ENCODE results near the gene MYO3B. TPM values are rescaled to one million over a fixed set of nuclear protein-coding genes. Genes with fewer than 3 reads are reported as not detected.

MYO3B gene
- total and polyA plus RNA-seq, 3 donors from 2014 or later: 1.4 to 3.5 (median 2.5) TPM

- intact Hi-C loops (cut with DNase I; ENCODE audit: low total_unique reads): no loop called here
- TF ChIP-seq POLR2A (IDR thresholded peaks at IDR 0.05) (no peak), CTCF (IDR thresholded peaks at IDR 0.05) (no peak)
- H3K27ac ChIP-seq: no peak overlapping the region
- no peaks in the 10 kb centered on the region for H3K27me3 ChIP-seq
- WGBS, 2 donors: 84 to 92% methylated on average over 3 of the region's 3 CpGs
- no peaks in the 10 kb centered on the region for H3K4me1 ChIP-seq
- H3K36me3 ChIP-seq (ENCODE audit: low read depth, missing control alignments): no peaks in the 10 kb centered on the region
- H3K4me3 ChIP-seq: no peak overlapping the region
- no peak for DNase-seq
- H3K9me3 ChIP-seq: no peaks in the 10 kb centered on the region
These were observed 187.7 kb downstream of the MYO3B start for GRCh38 chr2:170365686-170366085.

GRCh38 chr2:170368370-170368769 is 190.4 kb downstream of the MYO3B start:
- Histone ChIP-seq H3K4me3 (no peak overlapping the region), H3K27me3 (no peaks in the 10 kb centered on the region), H3K36me3 (ENCODE audit: low read depth, missing control alignments) (no peaks in the 10 kb centered on the region), H3K9me3 (no peaks in the 10 kb centered on the region), H3K4me1 (no peaks in the 10 kb centered on the region), H3K27ac (no peak overlapping the region)
- no peak for DNase-seq
- WGBS, 2 donors: 68 to 76% methylated on average over 5 of the region's 5 CpGs
- intact Hi-C loops (cut with DNase I; ENCODE audit: low total_unique reads): no loop called here
- no peak for TF ChIP-seq POLR2A (IDR thresholded peaks at IDR 0.05)

- H3K27me3 ChIP-seq: no peaks in the 10 kb centered on the region
- intact Hi-C loops (cut with DNase I; ENCODE audit: low total_unique reads): no loop called here
- WGBS, 2 donors: 73 to 87% methylated on average over 2 of the region's 2 CpGs
These were observed 191.3 kb downstream of the MYO3B start for GRCh38 chr2:170369228-170369627.

DNA sequence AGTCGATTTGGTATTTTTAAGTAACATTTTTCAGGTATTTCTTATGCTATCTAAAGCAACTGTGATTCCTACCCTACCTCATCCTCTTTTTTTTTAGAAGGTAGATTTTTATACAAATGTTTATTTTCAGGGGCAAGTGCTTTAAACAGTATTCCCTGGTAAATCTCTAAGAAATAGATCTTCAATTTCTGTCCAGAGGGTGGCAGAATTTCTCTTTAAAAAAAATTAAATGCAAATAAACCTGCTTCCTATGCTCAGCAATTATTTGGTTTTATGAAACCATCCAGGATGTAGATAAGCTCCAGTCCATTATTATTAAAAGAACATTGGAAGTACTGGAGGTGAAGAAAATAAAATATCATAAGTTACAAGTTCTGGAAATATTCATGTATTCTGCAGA is 191.9 kb downstream of the MYO3B start:
- Histone ChIP-seq H3K27ac (no peak overlapping the region), H3K36me3 (ENCODE audit: low read depth, missing control alignments) (no peaks in the 10 kb centered on the region), H3K4me3 (no peak overlapping the region), H3K9me3 (no peaks in the 10 kb centered on the region), H3K27me3 (no peaks in the 10 kb centered on the region), H3K4me1 (no peaks in the 10 kb centered on the region)
- intact Hi-C loops (cut with DNase I; ENCODE audit: low total_unique reads): loop anchor here (10.0 kb wide), 1 partner anchor 445 kb away; the partner anchor contains the start of gene GAD1
- TF ChIP-seq CTCF (IDR thresholded peaks at IDR 0.05) (no peak), POLR2A (IDR thresholded peaks at IDR 0.05) (no peak)
- WGBS, 2 donors: 34 to 39% methylated on average over 1 of the region's 1 CpG
- DNase-seq: no peak

More at GRCh38 chr2:170369228-170369627, 191.3 kb downstream of the MYO3B start:
- Histone ChIP-seq H3K4me3 (no peak overlapping the region), H3K27ac (no peak overlapping the region), H3K4me1 (no peaks in the 10 kb centered on the region), H3K9me3 (no peaks in the 10 kb centered on the region), H3K36me3 (ENCODE audit: low read depth, missing control alignments) (no peaks in the 10 kb centered on the region)
- TF ChIP-seq POLR2A (IDR thresholded peaks at IDR 0.05) (no peak), CTCF (IDR thresholded peaks at IDR 0.05) (no peak)
- no peak for DNase-seq

- Histone ChIP-seq H3K27me3 (no peaks in the 10 kb centered on the region), H3K9me3 (no peaks in the 10 kb centered on the region), H3K36me3 (ENCODE audit: low read depth, missing control alignments) (no peaks in the 10 kb centered on the region), H3K27ac (no peak overlapping the region), H3K4me3 (no peak overlapping the region), H3K4me1 (no peaks in the 10 kb centered on the region)
- no peak for TF ChIP-seq CTCF (IDR thresholded peaks at IDR 0.05)
- no peak for TF ChIP-seq POLR2A (IDR thresholded peaks at IDR 0.05)
- intact Hi-C loops (cut with DNase I; ENCODE audit: low total_unique reads): loop anchor here (10.0 kb wide), 1 partner anchor 443 kb away; the partner anchor contains the start of gene GAD1
- WGBS, 2 donors: 74 to 86% methylated on average over 6 of the region's 6 CpGs
- DNase-seq: no peak
These were observed 193.5 kb downstream of the MYO3B start for GRCh38 chr2:170371231-170371998.
